Esophagus (tissue), 2 donors: ENCODE measurements around the gene ZNF746. TPM values are rescaled to one million over a fixed set of nuclear protein-coding genes. Genes with fewer than 3 reads are reported as not detected.
A peak's percentile ranks its signal among the peaks of the same experiment; 100 is the strongest.

Experiments used
- H3K27ac ChIP-seq, 2 donors: one replicate each; pipeline ENCODE4 v1.5.1; 2013; ENCODE audit warnings: low read depth in 2 of 2, mild to moderate bottlenecking in 2 of 2, inconsistent platforms in 1 of 2, low read length in 1 of 2, moderate library complexity in 1 of 2
- H3K27me3 ChIP-seq, 2 donors: one replicate each; pipeline ENCODE4 v1.6.1; 2013; ENCODE audit warnings: low read length in 2 of 2, control low read depth in 1 of 2, mild to moderate bottlenecking in 1 of 2; ENCODE audit not compliant: insufficient read depth in 2 of 2, control insufficient read depth in 1 of 2
- H3K36me3 ChIP-seq, 2 donors: one replicate each; pipeline ENCODE4 v1.6.1; 2013; ENCODE audit warnings: low read length in 1 of 2; ENCODE audit not compliant: control insufficient read depth in 2 of 2, insufficient read depth in 2 of 2
- H3K4me1 ChIP-seq, 2 donors: one replicate each; pipeline ENCODE4 v1.6.1; 2013; ENCODE audit warnings: low read length in 1 of 2; ENCODE audit not compliant: control insufficient read depth in 2 of 2, insufficient read depth in 2 of 2
- H3K4me3 ChIP-seq, 2 donors: one replicate each; pipeline ENCODE4 v1.5.1; 2013; ENCODE audit warnings: low read length in 2 of 2, mild to moderate bottlenecking in 2 of 2, low read depth in 1 of 2, moderate library complexity in 1 of 2
- H3K9me3 ChIP-seq, 2 donors: one replicate each; pipeline ENCODE4 v1.6.1; 2013; ENCODE audit warnings: mild to moderate bottlenecking in 2 of 2, low read depth in 1 of 2, low read length in 1 of 2, moderate library complexity in 1 of 2; ENCODE audit not compliant: control insufficient read depth in 2 of 2, insufficient read depth in 1 of 2
- WGBS, 2 donors: extraction: QIAGEN DNeasy Blood & Tissue Kit; methylation state at CpG; one replicate each; pipeline ENCODE4 v1.1.7; 2013; 5-methylcytosine and 5-hydroxymethylcytosine counted together
- polyA plus RNA-seq, 2 donors: library from polyadenylated mRNA; stranded (reverse); fragments of 200-250 nt; gene quantifications; one replicate each; pipeline ENCODE4 v1.2.3, GENCODE V29; 2013
- donor health status: healthy with polysubstance abuse.
- donor health status: Bipolar disorder and iron deficiency.

The ZNF746 gene
- 1 to 10 TPM; 5.1 to 6.3 TPM for polyA plus RNA-seq

- H3K4me3 ChIP-seq: peak within 1 kb of the TSS; percentile 64 to 95
- WGBS, 2 donors: 0% methylated on average over 30 to 109 of the region's 109 CpGs
- H3K27ac ChIP-seq: peak within 1 kb of the TSS; percentile 87 to 93
- H3K4me1 ChIP-seq: peaks cover 0 to 5% of the 10 kb centered on the region in 2 donors
- H3K9me3 ChIP-seq: no peaks in the 10 kb centered on the region
- peaks cover 12 to 13% of the 10 kb centered on the region in 2 donors for H3K36me3 ChIP-seq
- H3K27me3 ChIP-seq: no peaks in the 10 kb centered on the region
Measured at GRCh38 chr7:149497467-149498261, at the start of gene ZNF746. TSS of gene ZNF746 (minus strand) at chr7:149497809. CDS start at chr7:149497536, 273 bp downstream.

- no peak overlapping the region for H3K4me3 ChIP-seq
- H3K27ac ChIP-seq: no peak overlapping the region
- peaks cover 15 to 33% of the 10 kb centered on the region in 2 donors for H3K36me3 ChIP-seq
- 90% methylated on average over 3 of the region's 3 CpGs for WGBS, 2 donors
- H3K27me3 ChIP-seq: no peaks in the 10 kb centered on the region
- no peaks in the 10 kb centered on the region for H3K4me1 ChIP-seq
- H3K9me3 ChIP-seq: no peaks in the 10 kb centered on the region
Measured at GRCh38 chr7:149547126-149547525, 49.5 kb upstream of the ZNF746 start.

DNA sequence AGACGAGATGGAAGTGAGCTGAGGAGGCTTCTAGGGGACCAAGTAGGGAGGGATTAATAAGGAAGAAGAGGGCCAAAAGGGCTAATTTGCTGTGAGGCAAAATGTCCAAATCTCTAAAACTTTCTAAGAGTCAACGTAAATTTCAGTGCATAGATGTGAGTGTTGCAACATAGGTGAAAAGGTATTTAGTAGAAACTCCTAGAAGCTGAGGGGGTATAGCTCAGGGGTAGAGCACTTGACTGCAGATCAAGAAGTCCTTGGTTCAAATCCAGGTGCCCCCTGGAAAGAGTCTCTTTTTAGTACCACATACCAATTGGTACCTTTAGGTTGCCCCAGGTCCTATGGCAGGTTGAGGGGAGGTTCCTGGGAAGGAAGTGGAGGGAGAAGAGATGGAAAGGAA is 48.7 kb upstream of the ZNF746 start:
- Histone ChIP-seq H3K4me1 (no peaks in the 10 kb centered on the region), H3K9me3 (no peaks in the 10 kb centered on the region), H3K27me3 (no peaks in the 10 kb centered on the region), H3K27ac (no peak overlapping the region), H3K4me3 (no peak overlapping the region), H3K36me3 (peaks cover 15 to 28% of the 10 kb centered on the region in 2 donors)
- 95% methylated on average over 2 of the region's 2 CpGs for WGBS, 2 donors

DNA sequence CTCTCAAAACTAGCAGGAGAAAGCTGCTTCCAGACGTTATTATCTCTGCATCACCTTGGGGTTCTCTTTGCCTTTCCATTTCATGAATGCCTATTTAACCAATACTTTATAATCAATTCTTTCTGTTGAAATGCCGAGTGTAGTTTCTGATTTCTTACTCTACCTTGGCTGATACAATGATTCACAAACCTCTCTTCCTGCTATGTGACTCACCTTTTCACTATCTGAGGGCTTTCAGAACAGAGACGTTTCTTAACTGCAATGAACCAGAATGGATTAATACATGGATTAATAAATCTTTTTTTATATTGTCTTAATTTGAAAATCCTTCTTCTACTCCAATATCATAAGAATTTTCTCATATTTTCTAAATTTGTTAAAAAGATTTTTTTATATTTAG is 46.4 kb upstream of the ZNF746 start:
- H3K27me3 ChIP-seq: no peaks in the 10 kb centered on the region
- peaks cover 5 to 14% of the 10 kb centered on the region in 2 donors for H3K36me3 ChIP-seq
- no peaks in the 10 kb centered on the region for H3K4me1 ChIP-seq
- no peak overlapping the region for H3K27ac ChIP-seq
- WGBS, 2 donors: 27 to 48% methylated on average over 3 of the region's 3 CpGs
- no peaks in the 10 kb centered on the region for H3K9me3 ChIP-seq
- no peak overlapping the region for H3K4me3 ChIP-seq

DNA sequence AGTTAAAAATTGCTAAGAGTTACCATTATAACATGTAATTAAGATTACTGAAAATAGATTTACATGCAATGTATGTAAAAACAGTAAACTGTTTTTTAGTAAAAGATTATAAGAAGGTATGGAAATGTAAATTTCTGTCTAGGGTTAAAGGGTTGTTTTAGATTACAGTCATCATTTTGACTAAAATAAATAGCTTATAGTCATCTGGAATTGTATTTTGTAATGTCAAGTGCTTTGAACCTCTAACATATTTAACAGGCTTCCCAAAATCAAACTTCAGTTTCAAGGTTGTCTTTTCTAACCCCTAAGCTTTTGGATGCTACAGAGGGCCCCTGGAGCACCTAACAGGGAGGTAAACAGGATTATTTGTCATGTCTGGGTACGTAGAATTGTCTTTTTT is 35.0 kb upstream of the ZNF746 start:
- H3K27me3 ChIP-seq: no peaks in the 10 kb centered on the region

DNA sequence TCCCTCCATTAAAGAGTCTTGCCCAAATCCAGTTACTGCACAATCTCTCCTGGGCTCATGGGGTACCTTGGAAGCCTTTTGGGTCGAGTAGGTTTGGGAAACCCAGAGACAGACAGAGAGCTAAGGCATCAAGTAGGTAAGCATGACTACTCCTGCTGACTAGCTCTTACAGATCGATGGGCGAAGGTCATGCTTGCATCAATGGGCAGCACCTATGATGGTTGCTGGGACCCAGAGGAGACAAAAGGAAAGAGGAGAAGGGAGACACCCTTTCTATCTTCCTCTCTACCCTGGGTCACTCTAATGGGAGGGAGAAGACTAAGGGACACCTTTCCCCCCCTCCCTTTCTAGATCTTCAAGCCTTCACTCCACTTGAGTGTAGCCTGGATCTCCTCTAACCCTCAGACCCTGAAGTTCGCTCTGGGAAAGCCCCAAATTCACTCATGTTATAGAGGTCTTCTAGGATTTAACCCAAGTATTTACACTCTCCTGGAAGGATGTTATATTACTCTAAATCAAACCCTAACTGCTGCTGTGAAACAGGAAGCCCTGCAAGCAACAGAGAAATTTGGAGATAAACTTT is 31.6 kb upstream of the ZNF746 start:
- no peaks in the 10 kb centered on the region for H3K27me3 ChIP-seq
- H3K4me1 ChIP-seq: no peaks in the 10 kb centered on the region
- 57 to 63% methylated on average over 4 of the region's 4 CpGs for WGBS, 2 donors
- peaks cover 14% of the 10 kb centered on the region in 2 donors for H3K9me3 ChIP-seq
- H3K4me3 ChIP-seq: no peak overlapping the region
- H3K36me3 ChIP-seq: no peaks in the 10 kb centered on the region
- H3K27ac ChIP-seq: no peak overlapping the region

More for the DNA sequence above, 35.0 kb upstream of the ZNF746 start:
- WGBS, 2 donors: 82 to 88% methylated on average over 1 of the region's 1 CpG
- no peak overlapping the region for H3K27ac ChIP-seq
- H3K36me3 ChIP-seq: no peaks in the 10 kb centered on the region
- no peak overlapping the region for H3K4me3 ChIP-seq
- peaks cover 0 to 2% of the 10 kb centered on the region in 2 donors for H3K4me1 ChIP-seq
- H3K9me3 ChIP-seq: peaks cover 13 to 14% of the 10 kb centered on the region in 2 donors

- H3K36me3 ChIP-seq: no peaks in the 10 kb centered on the region
- H3K27me3 ChIP-seq: no peaks in the 10 kb centered on the region
- H3K27ac ChIP-seq: no peak overlapping the region
- H3K9me3 ChIP-seq: peaks cover 14% of the 10 kb centered on the region in 2 donors
- H3K4me3 ChIP-seq: no peak overlapping the region
- H3K4me1 ChIP-seq: no peaks in the 10 kb centered on the region
- 65 to 83% methylated on average over 1 of the region's 1 CpG for WGBS, 2 donors
Measured at GRCh38 chr7:149527414-149527813, 29.8 kb upstream of the ZNF746 start.

GRCh38 chr7:149525280-149525679 is 27.7 kb upstream of the ZNF746 start:
- no peaks in the 10 kb centered on the region for H3K27me3 ChIP-seq
- no peak overlapping the region for H3K4me3 ChIP-seq
- no peak overlapping the region for H3K27ac ChIP-seq
- peaks cover 8 to 11% of the 10 kb centered on the region in 2 donors for H3K9me3 ChIP-seq
- no peaks in the 10 kb centered on the region for H3K4me1 ChIP-seq
- no peaks in the 10 kb centered on the region for H3K36me3 ChIP-seq
- 73 to 78% methylated on average over 3 of the region's 3 CpGs for WGBS, 2 donors

DNA sequence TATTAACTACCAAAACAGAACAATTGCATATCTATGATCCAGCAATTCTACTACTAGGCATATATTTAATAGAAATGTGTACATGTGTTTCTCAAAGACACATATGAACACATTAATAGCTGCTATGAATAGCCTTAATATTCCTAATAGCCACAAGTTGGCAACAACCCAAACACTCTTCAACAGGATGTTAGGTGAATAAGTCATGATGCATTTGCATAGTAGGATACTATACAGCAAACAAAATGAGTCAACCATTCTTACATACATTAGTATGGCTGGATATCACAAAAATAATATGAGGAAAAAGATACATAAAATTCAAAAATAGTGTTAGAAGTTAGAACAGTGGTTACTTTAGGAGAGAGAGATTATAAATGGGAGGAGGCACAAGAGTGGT is 26.8 kb upstream of the ZNF746 start:
- H3K9me3 ChIP-seq: peaks cover 6 to 11% of the 10 kb centered on the region in 2 donors
- H3K36me3 ChIP-seq: no peaks in the 10 kb centered on the region
- no peaks in the 10 kb centered on the region for H3K4me1 ChIP-seq
- H3K27ac ChIP-seq: no peak overlapping the region
- H3K4me3 ChIP-seq: no peak overlapping the region
- no peaks in the 10 kb centered on the region for H3K27me3 ChIP-seq

- no peaks in the 10 kb centered on the region for H3K27me3 ChIP-seq
Measured at GRCh38 chr7:149510248-149510647, 12.6 kb upstream of the ZNF746 start.

More at GRCh38 chr7:149510248-149510647, 12.6 kb upstream of the ZNF746 start:
- Histone ChIP-seq H3K27ac (no peak overlapping the region), H3K4me3 (no peak overlapping the region), H3K9me3 (peaks cover 0 to 7% of the 10 kb centered on the region in 2 donors), H3K36me3 (no peaks in the 10 kb centered on the region), H3K4me1 (no peaks in the 10 kb centered on the region)
